Measurements from ENCODE around the gene AGBL4. TPM values are rescaled to one million over a fixed set of nuclear protein-coding genes. Genes with fewer than 3 reads are reported as not detected.

The AGBL4 gene
- total and polyA plus RNA-seq, 2 of the 4 experiments (the other 2 are of a cell fraction) = not detected

DNA sequence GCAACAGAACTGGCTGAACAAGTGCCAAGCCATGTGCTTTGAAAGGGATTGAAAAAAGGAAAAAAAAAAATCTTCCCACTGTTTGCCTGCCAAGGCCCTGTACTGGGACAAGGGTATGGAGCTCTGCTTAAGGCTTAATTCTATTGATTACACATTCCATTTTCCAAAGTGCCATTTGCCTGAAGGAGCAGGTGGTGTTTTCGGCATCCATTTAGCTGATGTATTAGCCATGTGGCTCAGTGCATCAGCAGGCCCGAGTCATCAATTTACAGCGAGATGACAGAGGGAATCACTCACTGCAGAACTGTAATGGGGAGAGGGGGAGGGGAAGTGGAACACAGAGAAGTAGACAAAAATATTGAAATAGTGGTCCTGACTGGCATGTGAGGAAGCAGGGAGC, 1102.9 kb downstream of the AGBL4 start:
- dilution Hi-C loops (cut with HindIII; ENCODE audit: low sequenced_read_pairs, unreplicated experiment) (no loop called here), intact Hi-C loops (cut with micrococcal nuclease) (no loop called here), in situ Hi-C loops (cut with MboI; ENCODE audit: low sequenced_read_pairs) (no loop called here)
- DNase-seq = no peak
- POLR2A ChIA-PET (ENCODE audit: unreplicated experiment) = no interaction called here
- Histone ChIP-seq H3K18ac (ENCODE audit: low read depth, low read length) (no peak overlapping the region), H3K9ac (ENCODE audit: low read depth, low read length) (no peak overlapping the region), H3K9me3 (ENCODE audit: control insufficient read depth, insufficient read depth, low read length) (peaks cover 7% of the 10 kb centered on the region), H3K56ac (ENCODE audit: extremely low read depth, insufficient read depth, low read length) (no peak overlapping the region), H3K27me3 (ENCODE audit: control insufficient read depth, insufficient read depth, low read length) (no peaks in the 10 kb centered on the region), H3K79me1 (ENCODE audit: low read depth in 1 of 2, low read length in 2 of 2) (no peaks in the 10 kb centered on the region), H3K4me1 (ENCODE audit: control insufficient read depth, insufficient read depth, low read length) (no peaks in the 10 kb centered on the region), H3K36me3 (ENCODE audit: control insufficient read depth, insufficient read depth, low read length) (no peaks in the 10 kb centered on the region), H2BK15ac (ENCODE audit: low read depth, low read length) (no peak overlapping the region), H4K5ac (ENCODE audit: low read depth, low read length) (no peak overlapping the region), H2AFZ (replicated peaks; ENCODE audit: low read length, poor library complexity) (no peak overlapping the region), H3K9me1 (ENCODE audit: insufficient read depth, low read length) (no peaks in the 10 kb centered on the region), H3K14ac (replicated peaks; ENCODE audit: low read depth, low read length) (no peak overlapping the region), H2BK20ac (ENCODE audit: low read depth, low read length) (no peak overlapping the region), H4K20me1 (ENCODE audit: insufficient read depth, low read length) (no peaks in the 10 kb centered on the region), H3K4me2 (ENCODE audit: low read depth, low read length) (no peak overlapping the region), H3K27ac (ENCODE audit: insufficient read depth, low read length) (no peak overlapping the region), H4K8ac (ENCODE audit: low read depth in 2 of 2, low read length in 2 of 2) (no peak overlapping the region), H2AK9ac (replicated peaks; ENCODE audit: low read depth, low read length, poor library complexity) (no peak overlapping the region), H2BK5ac (ENCODE audit: low read depth, low read length, poor library complexity, severe bottlenecking) (no peak overlapping the region), H3K23ac (ENCODE audit: low read depth, low read length) (no peak overlapping the region), H2AK5ac (ENCODE audit: low read depth, low read length) (no peak overlapping the region), H3K4me3 (ENCODE audit: insufficient read depth, low read depth, low read length) (no peak overlapping the region), H4K91ac (ENCODE audit: insufficient read depth, low read depth, low read length) (no peak overlapping the region), H3K4ac (ENCODE audit: low read depth, low read length) (no peak overlapping the region), H2BK120ac (ENCODE audit: low read depth, low read length) (no peak overlapping the region)
- BruUV-seq (replicated peaks) = no TSS peak
- no peak for ATAC-seq (ENCODE audit: low read depth)
- no peak for TF ChIP-seq RAD21 (IDR thresholded peaks at IDR 0.05; ENCODE audit: low read length)
- no peak for TF ChIP-seq FOS (IDR thresholded peaks at IDR 0.05; ENCODE audit: low read depth, low read length)
- no peak for TF ChIP-seq SMC3 (IDR thresholded peaks at IDR 0.05; ENCODE audit: low read depth, low read length)
- no peak for TF ChIP-seq CEBPB (IDR thresholded peaks at IDR 0.05; ENCODE audit: low read depth, low read length)
- TF ChIP-seq, protein P1, sequence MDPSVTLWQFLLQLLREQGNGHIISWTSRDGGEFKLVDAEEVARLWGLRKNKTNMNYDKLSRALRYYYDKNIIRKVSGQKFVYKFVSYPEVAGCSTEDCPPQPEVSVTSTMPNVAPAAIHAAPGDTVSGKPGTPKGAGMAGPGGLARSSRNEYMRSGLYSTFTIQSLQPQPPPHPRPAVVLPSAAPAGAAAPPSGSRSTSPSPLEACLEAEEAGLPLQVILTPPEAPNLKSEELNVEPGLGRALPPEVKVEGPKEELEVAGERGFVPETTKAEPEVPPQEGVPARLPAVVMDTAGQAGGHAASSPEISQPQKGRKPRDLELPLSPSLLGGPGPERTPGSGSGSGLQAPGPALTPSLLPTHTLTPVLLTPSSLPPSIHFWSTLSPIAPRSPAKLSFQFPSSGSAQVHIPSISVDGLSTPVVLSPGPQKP (IDR thresholded peaks at IDR 0.05; ENCODE audit: borderline replicate concordance, low read depth, low read length) = no peak
- no peak for TF ChIP-seq NFE2L2 (IDR thresholded peaks at IDR 0.05; ENCODE audit: low read depth, low read length)
- no peak for TF ChIP-seq POLR2A (IDR thresholded peaks at IDR 0.05; ENCODE audit: low read depth, low read length)
- no peak for TF ChIP-seq MAFK (IDR thresholded peaks at IDR 0.05; ENCODE audit: low read depth, low read length)
- no peak for TF ChIP-seq MXI1 (IDR thresholded peaks at IDR 0.05; ENCODE audit: borderline replicate concordance, low read depth, low read length)
- 20% methylated on average over 1 of the region's 3 CpGs; no CpG with 5 or more reads in 1 of the 2 experiments for WGBS, 2 experiments (ENCODE audit: extremely low coverage in 2 of 2, insufficient read length in 1 of 2)
- CTCF ChIA-PET = no interaction called here
